GM23248 (cell line): ENCODE measurements around the gene SYNE1. TPM values are rescaled to one million over a fixed set of nuclear protein-coding genes. Genes with fewer than 3 reads are reported as not detected.

Experiments
- DNase-seq: peaks from one replicate; pipeline ENCODE4 v3.0.0-alpha.2; 2015
- H2AFZ ChIP-seq: fragments of 200-600 bp; sonication (generic); 2 replicates; pipeline ENCODE4 v1.6.1; 2016; ENCODE audit warnings: antibody characterized with exemption
- H3F3A ChIP-seq: fragments of 200-600 bp; sonication (generic); 2 replicates; pipeline ENCODE4 v1.6.1; 2016; ENCODE audit warnings: mild to moderate bottlenecking, antibody characterized with exemption, mixed run types; ENCODE audit not compliant: insufficient read depth
- H3K27ac ChIP-seq: fragments of 200-600 bp; sonication (generic); 2 replicates; pipeline ENCODE4 v1.5.1; 2016; ENCODE audit warnings: mild to moderate bottlenecking
- H3K27me3 ChIP-seq: fragments of 200-600 bp; sonication (generic); replicated peaks from 2 replicates; pipeline ENCODE4 v1.6.1; 2016; ENCODE audit warnings: mild to moderate bottlenecking; ENCODE audit not compliant: insufficient read depth
- H3K36me3 ChIP-seq: fragments of 200-600 bp; sonication (generic); 2 replicates; pipeline ENCODE4 v1.6.1; 2016; ENCODE audit warnings: low read depth, mild to moderate bottlenecking
- H3K4me1 ChIP-seq: fragments of 200-600 bp; sonication (generic); 2 replicates; pipeline ENCODE4 v1.6.1; 2016; ENCODE audit warnings: mild to moderate bottlenecking; ENCODE audit not compliant: insufficient read depth
- H3K4me2 ChIP-seq: fragments of 200-600 bp; sonication (generic); one replicate; pipeline ENCODE4 v1.6.1; 2016; ENCODE audit warnings: mild to moderate bottlenecking; ENCODE audit not compliant: unreplicated experiment
- H3K4me3 ChIP-seq: fragments of 200-600 bp; sonication (generic); 2 replicates; pipeline ENCODE4 v1.5.1; 2016; ENCODE audit warnings: mild to moderate bottlenecking
- H3K79me2 ChIP-seq: fragments of 200-600 bp; sonication (generic); 2 replicates; pipeline ENCODE4 v1.6.1; 2016; ENCODE audit warnings: mild to moderate bottlenecking; ENCODE audit not compliant: insufficient read depth
- H3K9ac ChIP-seq: fragments of 200-600 bp; sonication (generic); 2 replicates; pipeline ENCODE4 v1.6.1; 2016; ENCODE audit warnings: mild to moderate bottlenecking
- H3K9me2 ChIP-seq: fragments of 200-600 bp; sonication (generic); 2 replicates; pipeline ENCODE4 v1.6.1; 2016; ENCODE audit warnings: mixed run types, mild to moderate bottlenecking, moderate library complexity; ENCODE audit not compliant: insufficient read depth
- H3K9me3 ChIP-seq: fragments of 200-600 bp; sonication (generic); one replicate; pipeline ENCODE4 v1.6.1; 2017; ENCODE audit warnings: low read depth
- H4K20me1 ChIP-seq: fragments of 200-600 bp; sonication (generic); 2 replicates; pipeline ENCODE4 v1.6.0; 2016; ENCODE audit not compliant: insufficient read depth
- EZH2 ChIP-seq: fragments of 200-600 bp; sonication (generic); IDR thresholded peaks from 2 replicates; pipeline ENCODE4 v1.6.1; 2018; ENCODE audit warnings: antibody characterized with exemption, mild to moderate bottlenecking; ENCODE audit not compliant: insufficient read depth, poor library complexity, severe bottlenecking
- EZH2phosphoT487 ChIP-seq: fragments of 200-600 bp; sonication (generic); IDR thresholded peaks from 2 replicates; pipeline ENCODE4 v1.6.1; 2018; ENCODE audit warnings: antibody characterized with exemption, moderate library complexity, mild to moderate bottlenecking, low read depth; ENCODE audit not compliant: insufficient read depth
- WGBS, 2 experiments: methylation state at CpG; one replicate each; pipeline ENCODE4 v1.1.6; 2015 to 2017; ENCODE audit warnings: low lambda C conversion rate in 2 of 2, low coverage in 1 of 2; ENCODE audit errors: missing lambda C conversion rate in 2 of 2; 5-methylcytosine and 5-hydroxymethylcytosine counted together
- in situ Hi-C: fragments of 300-500 bp; cut with MboI; formaldehyde crosslinking; loops from 2 replicates; pipeline ENCODE4 v1.15.0; 2020
- polyA plus RNA-seq: library from polyadenylated mRNA; unstranded; fragments of >200 nt; fragmentation: Nextera tagmentation; extraction: Ambion mirVana; gene quantifications from 2 replicates; pipeline ENCODE4 v1.2.1, GENCODE V29; 2016
- total RNA-seq: library from RNA; depleted of rRNA; stranded (reverse); fragments of >200 nt; shearing (Covaris generic); gene quantifications from 2 replicates; pipeline ENCODE4 v1.2.3, GENCODE V29; 2014

Gene SYNE1
- total and polyA plus RNA-seq, 2 experiments from 2014 or later, result 29.2 to 95.4 TPM

DNA sequence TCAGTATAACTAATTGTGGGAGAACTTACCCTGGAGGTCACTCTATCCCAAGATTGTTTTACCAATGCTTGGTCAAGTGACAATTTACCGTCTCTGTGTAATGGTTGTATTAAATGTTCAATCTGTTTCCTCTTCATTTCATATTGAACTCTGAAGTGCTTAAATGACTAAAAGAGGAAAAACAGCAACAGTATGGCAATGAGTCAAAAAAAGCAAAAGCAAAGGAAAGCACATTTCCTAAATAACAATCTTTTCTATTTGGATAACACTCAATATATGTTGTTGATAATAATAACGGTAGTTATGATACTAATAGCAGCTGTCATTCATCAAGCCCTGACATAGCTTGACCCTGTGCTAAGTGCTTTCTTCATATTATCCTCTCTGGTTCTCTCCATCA lies 152.4 kb downstream of the SYNE1 start:
- no peak overlapping the region for H3K4me3 ChIP-seq
- H3K4me1 ChIP-seq, result no peaks in the 10 kb centered on the region
- no peaks in the 10 kb centered on the region for H3F3A ChIP-seq
- H3K9ac ChIP-seq, result no peak overlapping the region
- H3K27me3 ChIP-seq, result no peaks in the 10 kb centered on the region
- no peaks in the 10 kb centered on the region for H3K79me2 ChIP-seq
- no peak for TF ChIP-seq EZH2phosphoT487
- no peak for TF ChIP-seq EZH2
- H2AFZ ChIP-seq, result no peak overlapping the region; the same call in 1 of the 2 replicates
- H3K9me3 ChIP-seq, result no peaks in the 10 kb centered on the region
- WGBS, 2 experiments, result 75 to 78% methylated on average over 2 of the region's 2 CpGs
- in situ Hi-C loops, result no loop called here
- no peaks in the 10 kb centered on the region for H3K36me3 ChIP-seq
- H4K20me1 ChIP-seq, result no peaks in the 10 kb centered on the region
- no peaks in the 10 kb centered on the region for H3K9me2 ChIP-seq
- H3K4me2 ChIP-seq, result no peak overlapping the region
- no peak for DNase-seq
- no peak overlapping the region for H3K27ac ChIP-seq

DNA sequence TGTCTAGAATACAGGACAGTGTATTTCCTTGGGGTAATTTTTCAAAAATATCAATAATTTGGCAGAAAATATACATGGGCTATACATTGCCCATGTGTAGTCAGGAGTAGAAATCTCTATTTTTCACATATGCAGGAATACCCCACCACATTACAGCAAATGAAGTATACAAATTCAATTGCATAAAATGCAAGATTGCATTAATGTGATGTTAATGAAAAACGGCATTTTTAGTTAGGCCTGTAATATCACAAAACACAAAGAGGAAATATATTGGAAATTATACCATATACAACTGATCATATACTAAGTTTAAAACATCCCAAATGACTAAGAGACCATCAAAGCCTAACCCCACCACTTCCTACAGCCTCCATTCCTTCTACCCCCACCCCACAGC lies 154.9 kb downstream of the SYNE1 start:
- no peaks in the 10 kb centered on the region for H3K9me3 ChIP-seq
- H3K27me3 ChIP-seq, result no peaks in the 10 kb centered on the region
- no peak for TF ChIP-seq EZH2
- no peak for TF ChIP-seq EZH2phosphoT487
- H3K4me1 ChIP-seq, result no peaks in the 10 kb centered on the region
- no peaks in the 10 kb centered on the region for H3K36me3 ChIP-seq
- H3F3A ChIP-seq, result no peaks in the 10 kb centered on the region
- H3K9ac ChIP-seq, result no peak overlapping the region
- no peak for DNase-seq
- in situ Hi-C loops, result no loop called here
- no peak overlapping the region for H2AFZ ChIP-seq
- no peak overlapping the region for H3K4me3 ChIP-seq
- no peak overlapping the region for H3K4me2 ChIP-seq
- H3K9me2 ChIP-seq, result no peaks in the 10 kb centered on the region
- H3K79me2 ChIP-seq, result no peaks in the 10 kb centered on the region
- WGBS, 2 experiments, result 94 to 100% methylated on average over 1 of the region's 1 CpG
- no peak overlapping the region for H3K27ac ChIP-seq
- H4K20me1 ChIP-seq, result no peaks in the 10 kb centered on the region

DNA sequence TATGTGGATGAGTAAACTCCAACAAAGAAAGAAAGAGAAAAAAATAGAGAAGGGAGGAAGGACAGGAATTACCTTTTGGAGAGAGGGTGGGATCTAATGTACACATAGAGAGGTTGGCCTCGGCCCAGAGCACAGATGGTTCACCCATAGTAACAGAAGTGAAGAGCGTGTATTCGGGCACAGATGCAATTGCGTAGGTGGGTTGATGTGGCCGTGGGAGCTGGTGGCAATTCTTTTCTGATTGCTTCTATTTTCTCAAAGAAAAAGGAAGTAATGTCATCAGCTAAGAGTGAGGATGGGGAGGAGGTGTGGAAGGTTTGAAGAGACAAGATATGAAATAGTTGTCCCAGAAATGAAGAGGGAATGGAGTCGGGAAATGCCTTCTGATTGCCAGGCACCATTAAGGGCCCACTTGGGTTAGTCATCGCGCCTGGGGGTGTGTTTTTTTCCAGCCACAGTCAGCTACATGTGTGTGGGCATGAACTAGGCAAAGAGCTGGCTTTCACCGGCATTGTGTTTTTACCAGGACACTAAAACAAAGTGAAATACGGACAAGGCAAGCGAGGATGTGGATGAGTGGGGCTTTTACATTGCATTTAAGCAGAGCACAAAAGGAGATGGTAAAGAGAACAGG lies 158.7 kb downstream of the SYNE1 start:
- H3K4me2 ChIP-seq, result no peak overlapping the region
- no peak overlapping the region for H3K27ac ChIP-seq
- H3K9me2 ChIP-seq, result no peaks in the 10 kb centered on the region
- TF ChIP-seq EZH2 (no peak), EZH2phosphoT487 (no peak)
- H3K9ac ChIP-seq, result no peak overlapping the region
- no peaks in the 10 kb centered on the region for H3F3A ChIP-seq
- no peaks in the 10 kb centered on the region for H3K36me3 ChIP-seq
- no peaks in the 10 kb centered on the region for H3K9me3 ChIP-seq
- no peaks in the 10 kb centered on the region for H3K79me2 ChIP-seq
- 92% methylated on average over 11 of the region's 11 CpGs for WGBS, 2 experiments
- DNase-seq, result no peak
- no peak overlapping the region for H3K4me3 ChIP-seq
- H3K27me3 ChIP-seq, result no peaks in the 10 kb centered on the region
- in situ Hi-C loops, result no loop called here
- no peak overlapping the region for H2AFZ ChIP-seq
- H4K20me1 ChIP-seq, result no peaks in the 10 kb centered on the region
- H3K4me1 ChIP-seq, result no peaks in the 10 kb centered on the region

DNA sequence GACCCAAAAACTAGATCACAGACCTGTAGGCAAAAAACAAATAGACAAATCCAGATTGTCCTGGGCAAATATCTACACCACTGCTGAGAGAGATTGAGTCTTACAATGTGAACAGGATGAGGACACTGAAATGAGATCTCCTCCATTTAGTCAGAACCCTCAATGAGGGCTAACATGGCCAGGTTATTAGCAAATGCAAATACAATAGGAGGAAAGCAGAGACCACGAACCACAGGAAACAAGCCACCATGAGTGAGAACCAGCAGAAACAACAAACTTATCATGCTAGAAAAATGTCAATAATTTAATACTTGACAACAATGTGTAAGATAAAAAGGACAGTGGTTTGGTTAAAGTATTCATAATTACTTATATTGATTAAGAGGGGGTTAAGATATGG lies 162.8 kb downstream of the SYNE1 start:
- 83 to 88% methylated on average over 1 of the region's 1 CpG for WGBS, 2 experiments
- Histone ChIP-seq H3K27ac (no peak overlapping the region), H2AFZ (no peak overlapping the region), H3K4me2 (no peak overlapping the region), H3F3A (peaks cover 12% of the 10 kb centered on the region; the same call in 1 of the 2 replicates), H3K4me1 (peaks cover 21% of the 10 kb centered on the region), H4K20me1 (no peaks in the 10 kb centered on the region), H3K9me2 (no peaks in the 10 kb centered on the region), H3K79me2 (no peaks in the 10 kb centered on the region), H3K27me3 (no peaks in the 10 kb centered on the region), H3K36me3 (no peaks in the 10 kb centered on the region), H3K4me3 (no peak overlapping the region), H3K9ac (no peak overlapping the region), H3K9me3 (no peaks in the 10 kb centered on the region)
- DNase-seq, result no peak
- no peak for TF ChIP-seq EZH2
- TF ChIP-seq EZH2phosphoT487, result no peak
- in situ Hi-C loops, result no loop called here
